ENCODE results near the gene ARPC2. TPM values are rescaled to one million over a fixed set of nuclear protein-coding genes. Genes with fewer than 3 reads are reported as not detected.
A peak's percentile ranks its signal among the peaks of the same experiment; 100 is the strongest.

The ARPC2 gene
- total and polyA plus RNA-seq, 2 of the 13 experiments (the other 11 are each of a cell fraction or from before 2014, with no cell fraction given) = 168 to 303 TPM

DNA sequence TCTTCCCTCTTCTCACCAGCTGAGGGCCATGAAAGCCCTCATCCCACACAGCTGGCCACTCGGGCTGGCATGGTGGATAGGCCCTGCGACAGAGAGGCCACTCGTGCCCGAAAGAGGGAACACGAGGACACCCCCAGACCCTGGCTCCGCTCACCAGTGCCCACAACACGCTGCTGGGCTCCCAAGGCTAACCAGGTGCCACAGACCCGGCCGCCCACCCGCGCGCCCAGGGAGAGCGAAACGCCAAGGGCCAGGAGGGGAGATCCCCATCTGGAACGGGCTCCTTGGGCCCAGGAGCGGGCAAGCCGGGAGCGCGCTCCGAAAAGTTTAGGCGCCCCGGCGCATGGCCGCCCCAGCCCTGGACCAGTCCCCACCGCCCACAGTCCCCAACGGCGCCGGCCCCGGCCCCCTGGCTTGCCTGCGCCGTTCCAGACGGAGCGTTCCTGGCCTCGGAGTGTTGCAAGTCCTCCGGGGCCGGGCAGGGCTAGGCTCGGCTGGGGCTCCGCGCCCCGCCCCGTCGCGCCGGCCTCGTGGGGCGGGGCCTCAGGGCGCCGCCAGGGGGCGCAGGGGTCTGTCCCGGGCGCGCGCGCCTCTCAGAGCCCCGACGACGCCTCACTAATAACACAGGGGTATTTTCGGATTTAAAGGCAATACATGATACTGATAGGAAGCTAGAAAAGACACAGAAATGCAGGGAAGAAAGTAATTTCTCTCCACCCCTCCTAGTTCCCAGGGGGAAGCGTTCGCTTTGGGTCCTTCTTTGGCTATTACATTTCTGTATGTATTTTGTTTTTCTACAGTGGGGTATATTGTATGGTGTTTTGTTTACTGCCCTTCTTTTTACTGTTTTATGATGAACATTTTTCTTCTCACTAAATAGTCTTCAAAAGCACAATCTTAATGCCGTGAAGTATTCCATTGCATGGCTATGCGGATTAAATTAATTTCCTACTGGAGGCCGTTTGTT, 75.3 kb downstream of the ARPC2 start, which contains the start of gene TMBIM1 (continued):
- TF ChIP-seq, protein P1, sequence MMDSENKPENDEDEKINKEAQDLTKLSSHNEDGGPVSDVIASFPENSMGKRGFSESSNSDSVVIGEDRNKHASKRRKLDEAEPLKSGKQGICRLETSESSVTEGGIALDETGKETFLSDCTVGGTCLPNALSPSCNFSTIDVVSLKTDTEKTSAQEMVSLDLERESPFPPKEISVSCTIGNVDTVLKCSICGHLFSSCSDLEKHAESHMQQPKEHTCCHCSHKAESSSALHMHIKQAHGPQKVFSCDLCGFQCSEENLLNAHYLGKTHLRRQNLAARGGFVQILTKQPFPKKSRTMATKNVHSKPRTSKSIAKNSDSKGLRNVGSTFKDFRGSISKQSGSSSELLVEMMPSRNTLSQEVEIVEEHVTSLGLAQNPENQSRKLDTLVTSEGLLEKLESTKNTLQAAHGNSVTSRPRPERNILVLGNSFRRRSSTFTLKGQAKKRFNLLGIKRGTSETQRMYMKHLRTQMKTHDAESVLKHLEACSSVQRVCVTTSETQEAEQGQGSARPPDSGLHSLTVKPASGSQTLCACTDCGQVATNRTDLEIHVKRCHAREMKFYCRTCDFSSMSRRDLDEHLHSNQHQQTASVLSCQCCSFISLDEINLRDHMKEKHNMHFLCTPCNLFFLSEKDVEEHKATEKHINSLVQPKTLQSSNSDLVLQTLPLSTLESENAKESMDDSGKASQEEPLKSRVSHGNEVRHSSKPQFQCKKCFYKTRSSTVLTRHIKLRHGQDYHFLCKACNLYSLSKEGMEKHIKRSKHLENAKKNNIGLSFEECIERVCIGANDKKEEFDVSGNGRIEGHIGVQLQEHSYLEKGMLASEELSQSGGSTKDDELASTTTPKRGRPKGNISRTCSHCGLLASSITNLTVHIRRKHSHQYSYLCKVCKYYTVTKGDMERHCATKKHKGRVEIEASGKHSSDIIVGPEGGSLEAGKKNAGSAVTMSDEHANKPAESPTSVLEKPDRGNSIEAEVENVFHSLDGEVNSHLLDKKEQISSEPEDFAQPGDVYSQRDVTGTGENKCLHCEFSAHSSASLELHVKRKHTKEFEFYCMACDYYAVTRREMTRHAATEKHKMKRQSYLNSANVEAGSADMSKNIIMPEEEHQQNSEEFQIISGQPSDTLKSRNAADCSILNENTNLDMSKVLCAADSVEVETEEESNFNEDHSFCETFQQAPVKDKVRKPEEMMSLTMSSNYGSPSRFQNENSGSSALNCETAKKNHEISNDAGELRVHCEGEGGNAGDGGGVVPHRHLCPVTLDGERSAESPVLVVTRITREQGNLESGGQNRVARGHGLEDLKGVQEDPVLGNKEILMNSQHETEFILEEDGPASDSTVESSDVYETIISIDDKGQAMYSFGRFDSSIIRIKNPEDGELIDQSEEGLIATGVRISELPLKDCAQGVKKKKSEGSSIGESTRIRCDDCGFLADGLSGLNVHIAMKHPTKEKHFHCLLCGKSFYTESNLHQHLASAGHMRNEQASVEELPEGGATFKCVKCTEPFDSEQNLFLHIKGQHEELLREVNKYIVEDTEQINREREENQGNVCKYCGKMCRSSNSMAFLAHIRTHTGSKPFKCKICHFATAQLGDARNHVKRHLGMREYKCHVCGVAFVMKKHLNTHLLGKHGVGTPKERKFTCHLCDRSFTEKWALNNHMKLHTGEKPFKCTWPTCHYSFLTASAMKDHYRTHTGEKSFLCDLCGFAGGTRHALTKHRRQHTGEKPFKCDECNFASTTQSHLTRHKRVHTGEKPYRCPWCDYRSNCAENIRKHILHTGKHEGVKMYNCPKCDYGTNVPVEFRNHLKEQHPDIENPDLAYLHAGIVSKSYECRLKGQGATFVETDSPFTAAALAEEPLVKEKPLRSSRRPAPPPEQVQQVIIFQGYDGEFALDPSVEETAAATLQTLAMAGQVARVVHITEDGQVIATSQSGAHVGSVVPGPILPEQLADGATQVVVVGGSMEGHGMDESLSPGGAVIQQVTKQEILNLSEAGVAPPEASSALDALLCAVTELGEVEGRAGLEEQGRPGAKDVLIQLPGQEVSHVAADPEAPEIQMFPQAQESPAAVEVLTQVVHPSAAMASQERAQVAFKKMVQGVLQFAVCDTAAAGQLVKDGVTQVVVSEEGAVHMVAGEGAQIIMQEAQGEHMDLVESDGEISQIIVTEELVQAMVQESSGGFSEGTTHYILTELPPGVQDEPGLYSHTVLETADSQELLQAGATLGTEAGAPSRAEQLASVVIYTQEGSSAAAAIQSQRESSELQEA (CRISPR knock-in tag; IDR thresholded peaks at IDR 0.05; ENCODE audit: not compliant biosample characterization) = peak; percentile 61
- TF ChIP-seq ELF3 (CRISPR knock-in tag; IDR thresholded peaks at IDR 0.05) (peak; percentile 40), LCORL (IDR thresholded peaks at IDR 0.05) (no peak), LCORL (CRISPR knock-in tag; IDR thresholded peaks at IDR 0.05) (peak; percentile 76), ZNF670 (CRISPR knock-in tag; IDR thresholded peaks at IDR 0.05; ENCODE audit: borderline replicate concordance) (0 out of 2 replicates have a peak, but pooled peaks have one; percentile 60), ISL2 (CRISPR knock-in tag; IDR thresholded peaks at IDR 0.05) (no peak; the same call in 1 of the 2 replicates), NFKB2 (CRISPR knock-in tag; IDR thresholded peaks at IDR 0.05; ENCODE audit: borderline replicate concordance) (peak; percentile 45; the same call in 1 of the 2 replicates), RXRA (CRISPR knock-in tag; IDR thresholded peaks at IDR 0.05) (peak; percentile 54; the same call in 1 of the 2 replicates), TCF7 (IDR thresholded peaks at IDR 0.05; ENCODE audit: low read depth) (no peak), GTF3A (CRISPR knock-in tag; conservative IDR thresholded peaks at IDR 0.05) (no peak), TMF1 (CRISPR knock-in tag; IDR thresholded peaks at IDR 0.05; ENCODE audit: low read depth) (no peak)
- TF ChIP-seq, protein P2, sequence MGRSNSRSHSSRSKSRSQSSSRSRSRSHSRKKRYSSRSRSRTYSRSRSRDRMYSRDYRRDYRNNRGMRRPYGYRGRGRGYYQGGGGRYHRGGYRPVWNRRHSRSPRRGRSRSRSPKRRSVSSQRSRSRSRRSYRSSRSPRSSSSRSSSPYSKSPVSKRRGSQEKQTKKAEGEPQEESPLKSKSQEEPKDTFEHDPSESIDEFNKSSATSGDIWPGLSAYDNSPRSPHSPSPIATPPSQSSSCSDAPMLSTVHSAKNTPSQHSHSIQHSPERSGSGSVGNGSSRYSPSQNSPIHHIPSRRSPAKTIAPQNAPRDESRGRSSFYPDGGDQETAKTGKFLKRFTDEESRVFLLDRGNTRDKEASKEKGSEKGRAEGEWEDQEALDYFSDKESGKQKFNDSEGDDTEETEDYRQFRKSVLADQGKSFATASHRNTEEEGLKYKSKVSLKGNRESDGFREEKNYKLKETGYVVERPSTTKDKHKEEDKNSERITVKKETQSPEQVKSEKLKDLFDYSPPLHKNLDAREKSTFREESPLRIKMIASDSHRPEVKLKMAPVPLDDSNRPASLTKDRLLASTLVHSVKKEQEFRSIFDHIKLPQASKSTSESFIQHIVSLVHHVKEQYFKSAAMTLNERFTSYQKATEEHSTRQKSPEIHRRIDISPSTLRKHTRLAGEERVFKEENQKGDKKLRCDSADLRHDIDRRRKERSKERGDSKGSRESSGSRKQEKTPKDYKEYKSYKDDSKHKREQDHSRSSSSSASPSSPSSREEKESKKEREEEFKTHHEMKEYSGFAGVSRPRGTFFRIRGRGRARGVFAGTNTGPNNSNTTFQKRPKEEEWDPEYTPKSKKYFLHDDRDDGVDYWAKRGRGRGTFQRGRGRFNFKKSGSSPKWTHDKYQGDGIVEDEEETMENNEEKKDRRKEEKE (IDR thresholded peaks at IDR 0.05) = no peak
- TF ChIP-seq, protein P3, sequence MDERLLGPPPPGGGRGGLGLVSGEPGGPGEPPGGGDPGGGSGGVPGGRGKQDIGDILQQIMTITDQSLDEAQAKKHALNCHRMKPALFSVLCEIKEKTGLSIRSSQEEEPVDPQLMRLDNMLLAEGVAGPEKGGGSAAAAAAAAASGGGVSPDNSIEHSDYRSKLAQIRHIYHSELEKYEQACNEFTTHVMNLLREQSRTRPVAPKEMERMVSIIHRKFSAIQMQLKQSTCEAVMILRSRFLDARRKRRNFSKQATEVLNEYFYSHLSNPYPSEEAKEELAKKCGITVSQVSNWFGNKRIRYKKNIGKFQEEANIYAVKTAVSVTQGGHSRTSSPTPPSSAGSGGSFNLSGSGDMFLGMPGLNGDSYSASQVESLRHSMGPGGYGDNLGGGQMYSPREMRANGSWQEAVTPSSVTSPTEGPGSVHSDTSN (CRISPR knock-in tag; IDR thresholded peaks at IDR 0.05) = no peak
- TF ChIP-seq, protein P4, sequence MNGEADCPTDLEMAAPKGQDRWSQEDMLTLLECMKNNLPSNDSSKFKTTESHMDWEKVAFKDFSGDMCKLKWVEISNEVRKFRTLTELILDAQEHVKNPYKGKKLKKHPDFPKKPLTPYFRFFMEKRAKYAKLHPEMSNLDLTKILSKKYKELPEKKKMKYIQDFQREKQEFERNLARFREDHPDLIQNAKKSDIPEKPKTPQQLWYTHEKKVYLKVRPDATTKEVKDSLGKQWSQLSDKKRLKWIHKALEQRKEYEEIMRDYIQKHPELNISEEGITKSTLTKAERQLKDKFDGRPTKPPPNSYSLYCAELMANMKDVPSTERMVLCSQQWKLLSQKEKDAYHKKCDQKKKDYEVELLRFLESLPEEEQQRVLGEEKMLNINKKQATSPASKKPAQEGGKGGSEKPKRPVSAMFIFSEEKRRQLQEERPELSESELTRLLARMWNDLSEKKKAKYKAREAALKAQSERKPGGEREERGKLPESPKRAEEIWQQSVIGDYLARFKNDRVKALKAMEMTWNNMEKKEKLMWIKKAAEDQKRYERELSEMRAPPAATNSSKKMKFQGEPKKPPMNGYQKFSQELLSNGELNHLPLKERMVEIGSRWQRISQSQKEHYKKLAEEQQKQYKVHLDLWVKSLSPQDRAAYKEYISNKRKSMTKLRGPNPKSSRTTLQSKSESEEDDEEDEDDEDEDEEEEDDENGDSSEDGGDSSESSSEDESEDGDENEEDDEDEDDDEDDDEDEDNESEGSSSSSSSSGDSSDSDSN (CRISPR knock-in tag; IDR thresholded peaks at IDR 0.05) = peak; percentile 90
